NCI-H1417 treated with DMSO at 0.1 percent for 48 hours (cell line): Measurements from ENCODE around the gene PRR36.
A peak's percentile ranks its signal among the peaks of the same experiment; 100 is the strongest.
"Not testable (repeated sequence)": the region's sequence is repeated elsewhere in the genome, so short reads cannot be mapped to it uniquely, and the experiment has no call there.

ENCODE experiments used
- DNase-seq: peaks from one replicate; lab custom pipeline; 2025; lab: John Stamatoyannopoulos, UW

Gene PRR36

DNA sequence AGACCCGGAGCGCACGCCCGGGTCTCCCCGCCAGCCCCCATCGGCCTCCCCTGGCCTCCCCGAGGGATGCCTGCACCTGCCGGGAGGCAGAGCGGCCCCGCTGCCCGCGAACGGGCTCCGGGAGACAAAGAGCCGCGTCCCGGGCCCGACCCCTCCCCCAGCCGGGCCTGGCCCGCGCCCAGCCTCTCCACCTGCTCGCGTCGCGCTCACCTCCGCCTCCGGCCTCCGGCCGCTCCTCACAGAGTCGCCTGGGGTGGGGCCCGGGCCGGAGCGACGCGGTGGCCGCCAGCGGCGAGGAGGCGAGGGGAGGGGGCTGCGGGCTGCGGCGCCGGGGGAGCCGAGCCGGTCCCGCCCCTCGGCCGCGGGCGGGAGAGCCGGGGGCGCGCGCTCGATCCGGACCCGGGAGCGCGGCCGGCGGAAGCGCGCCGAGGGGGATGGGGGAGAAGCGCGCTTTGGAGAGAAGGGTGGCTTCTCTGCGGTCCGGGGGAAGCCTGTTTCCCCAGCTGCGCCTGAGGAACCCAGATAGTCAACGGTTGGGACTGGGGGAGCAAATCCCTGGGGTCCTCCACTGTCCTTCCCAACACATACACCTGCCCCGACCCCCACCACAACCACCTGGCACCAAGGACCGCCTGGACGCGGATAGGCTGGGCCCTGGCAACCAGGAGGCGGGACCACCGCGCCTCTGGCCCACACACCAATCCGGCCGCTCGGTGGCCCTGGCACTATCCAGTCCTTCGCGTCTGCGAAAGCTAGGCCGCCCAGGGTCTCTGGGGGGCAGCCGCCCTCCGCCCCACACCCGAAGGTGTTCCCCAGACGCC lies at the start of gene PRR36:
Gene PRR36 (minus strand): TSS at position 315 of the 821 bp plus-strand sequence. CDS start 701 bp downstream, outside the sequence.
- DNase-seq: peak; percentile 78

DNA sequence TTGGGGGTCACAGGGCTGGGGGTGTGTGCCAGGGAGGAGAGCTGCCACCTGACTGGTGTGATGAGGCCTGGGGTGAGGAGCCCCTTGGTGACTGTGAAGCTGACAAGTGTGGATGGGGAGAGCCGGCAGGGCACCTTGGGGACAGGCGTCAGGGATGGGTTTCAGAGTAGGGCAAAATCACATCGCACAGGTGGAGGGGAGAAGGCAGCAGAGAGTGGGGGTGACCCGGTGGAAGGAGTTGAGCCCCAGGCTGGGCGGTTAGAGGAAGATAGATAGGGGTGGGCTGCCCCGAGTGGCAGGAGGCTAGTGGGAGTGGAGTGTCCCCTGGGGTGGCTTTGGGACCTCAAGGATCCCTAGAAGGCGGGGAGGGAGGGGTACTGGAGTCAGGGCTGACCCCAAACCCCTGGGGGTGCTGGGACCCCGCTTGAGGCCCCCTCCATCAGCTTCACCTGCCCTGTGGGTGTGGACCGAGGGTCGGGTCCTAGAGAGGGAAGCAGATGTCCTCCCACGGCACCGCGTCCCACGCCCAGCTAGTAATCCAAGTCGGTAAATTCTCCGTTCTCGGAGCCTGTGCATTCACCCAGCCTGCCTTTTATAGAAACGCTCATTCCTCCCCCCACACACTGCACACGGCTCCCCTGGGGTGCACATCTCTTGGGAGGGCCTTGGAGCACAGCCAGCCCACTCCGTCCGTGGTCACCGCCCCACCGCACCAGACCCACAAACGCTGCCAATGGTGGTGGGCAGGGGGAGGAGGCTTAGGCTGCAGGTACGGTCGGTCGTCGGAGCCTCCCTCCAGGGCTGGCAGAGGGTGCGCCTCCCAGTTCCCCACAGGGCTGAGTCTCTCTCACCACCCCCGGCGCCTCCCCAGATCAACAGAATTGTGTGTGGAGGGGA lies 49.4 kb upstream of the PRR36 start:
- DNase-seq: no peak

DNA sequence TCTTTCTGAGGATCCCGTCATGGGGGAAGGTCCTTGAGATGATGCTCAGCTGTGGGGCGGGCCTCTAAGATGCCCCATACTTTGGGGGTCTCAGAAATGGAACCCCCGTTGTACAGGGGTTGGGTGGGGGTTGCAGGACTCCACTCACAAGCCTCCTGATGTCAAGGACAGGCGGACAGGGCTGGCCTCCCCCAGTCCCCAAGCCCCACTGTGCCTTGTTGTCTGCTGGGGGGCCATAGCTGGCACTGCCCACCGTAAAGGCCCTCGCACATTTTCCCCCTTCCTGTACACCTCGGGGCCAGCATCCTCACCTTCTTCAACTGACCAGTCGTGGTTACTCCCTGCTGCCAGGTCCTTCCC lies 48.6 kb upstream of the PRR36 start:
- no peak for DNase-seq

DNA sequence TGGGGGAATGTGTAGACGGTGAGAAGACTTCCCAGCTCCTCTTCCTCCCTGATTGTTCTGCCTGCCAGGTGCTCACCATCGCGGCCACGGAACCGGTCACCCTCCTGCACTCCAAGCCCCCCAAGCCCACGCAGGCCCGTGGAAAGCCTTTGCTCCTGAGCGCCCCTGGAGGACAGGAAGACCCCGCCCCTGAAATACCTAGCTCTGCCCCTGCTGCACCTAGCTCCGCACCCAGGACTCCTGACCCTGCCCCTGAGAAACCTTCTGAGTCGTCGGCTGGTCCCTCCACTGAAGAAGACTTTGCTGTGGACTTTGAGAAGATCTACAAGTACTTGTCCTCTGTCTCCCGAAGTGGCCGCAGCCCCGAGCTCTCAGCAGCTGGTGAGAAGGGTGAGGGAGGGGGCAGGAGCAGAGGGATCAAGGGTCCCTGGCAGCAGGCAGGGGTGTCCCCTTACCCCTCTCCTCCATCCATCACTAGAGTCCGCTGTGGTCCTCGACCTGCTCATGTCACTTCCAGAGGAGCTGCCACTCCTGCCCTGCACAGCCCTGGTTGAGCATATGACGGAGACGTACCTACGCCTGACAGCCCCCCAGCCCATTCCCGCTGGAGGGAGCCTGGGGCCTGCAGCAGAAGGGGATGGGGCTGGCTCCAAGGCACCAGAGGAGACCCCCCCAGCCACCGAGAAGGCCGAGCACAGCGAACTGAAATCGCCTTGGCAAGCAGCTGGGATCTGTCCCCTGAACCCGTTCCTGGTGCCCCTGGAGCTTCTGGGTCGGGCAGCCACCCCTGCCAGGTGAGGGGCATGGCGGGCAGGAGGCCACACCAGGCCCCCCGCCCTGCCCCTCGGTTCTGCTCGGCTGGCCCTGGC lies 48.0 kb upstream of the PRR36 start:
- DNase-seq: no peak

DNA sequence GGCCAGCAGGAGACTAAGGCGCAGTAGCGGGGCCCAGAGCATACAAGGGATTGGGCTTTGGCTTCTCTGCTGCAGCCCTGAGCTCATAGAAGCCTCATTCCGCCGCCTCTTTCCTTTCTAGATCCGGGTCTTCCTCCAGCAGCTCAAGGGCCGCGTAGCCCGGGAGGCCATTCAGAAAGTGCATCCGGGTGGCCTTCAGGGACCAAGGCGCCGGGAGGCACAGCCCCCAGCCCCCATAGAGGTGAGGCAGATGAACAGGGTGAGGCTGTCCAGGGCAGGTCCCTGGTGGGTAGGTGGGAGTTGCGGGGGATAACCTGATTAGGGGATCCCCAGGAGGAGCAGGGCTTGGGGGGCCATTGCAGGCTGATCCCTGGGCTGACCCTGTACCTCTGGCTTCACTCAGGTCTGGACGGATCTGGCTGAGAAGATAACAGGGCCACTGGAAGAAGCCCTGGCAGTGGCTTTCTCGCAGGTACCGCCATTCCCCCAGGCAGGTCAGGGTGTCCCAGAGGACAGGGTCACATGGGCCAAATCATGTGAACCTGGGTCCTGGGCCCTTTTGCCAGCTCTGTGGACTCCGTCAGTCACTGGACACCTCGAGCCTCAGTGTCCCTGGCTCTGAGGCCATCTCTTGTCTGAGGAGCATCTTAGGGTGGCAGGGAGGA lies 47.2 kb upstream of the PRR36 start:
- no peak for DNase-seq

DNA sequence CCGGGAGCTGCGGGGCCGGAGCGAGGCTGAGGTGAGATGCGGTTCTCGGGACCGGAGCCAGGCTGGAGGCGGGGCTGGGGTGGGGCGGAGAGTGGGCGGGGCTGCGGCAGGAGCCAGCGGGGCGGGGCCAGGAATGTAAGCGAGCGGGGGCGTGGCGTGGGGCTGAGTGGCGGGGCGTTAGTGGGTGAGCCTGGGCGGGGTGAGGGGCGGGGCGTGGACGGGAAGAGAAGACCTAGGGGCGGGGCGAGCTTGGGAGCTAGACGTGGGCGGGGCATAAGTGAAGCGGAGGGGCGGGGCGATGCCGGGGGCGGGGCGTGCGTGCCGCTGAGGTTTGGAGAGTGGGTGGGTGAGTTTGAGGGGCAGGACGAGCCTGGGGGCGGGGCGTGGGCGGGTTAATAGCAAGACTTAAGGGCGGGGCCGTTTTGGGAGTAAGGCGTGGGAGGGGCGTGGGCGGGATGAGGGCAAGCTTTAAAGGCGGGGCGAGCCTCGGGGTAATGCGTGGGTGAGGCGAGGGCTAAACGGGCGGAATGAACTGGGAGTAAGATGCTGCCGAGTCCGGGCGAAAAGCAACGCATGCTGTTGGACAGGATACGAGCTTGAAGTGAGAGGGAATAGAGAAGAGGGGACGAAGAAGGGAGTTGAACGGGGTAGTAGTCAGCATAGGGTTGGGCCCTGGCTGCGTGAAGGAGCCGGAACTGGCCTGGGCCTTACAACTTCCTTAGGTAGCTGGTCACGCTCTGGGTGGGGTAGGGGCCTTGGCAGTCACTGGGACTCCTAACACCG lies 46.5 kb upstream of the PRR36 start:
- peak; percentile 89 for DNase-seq

DNA sequence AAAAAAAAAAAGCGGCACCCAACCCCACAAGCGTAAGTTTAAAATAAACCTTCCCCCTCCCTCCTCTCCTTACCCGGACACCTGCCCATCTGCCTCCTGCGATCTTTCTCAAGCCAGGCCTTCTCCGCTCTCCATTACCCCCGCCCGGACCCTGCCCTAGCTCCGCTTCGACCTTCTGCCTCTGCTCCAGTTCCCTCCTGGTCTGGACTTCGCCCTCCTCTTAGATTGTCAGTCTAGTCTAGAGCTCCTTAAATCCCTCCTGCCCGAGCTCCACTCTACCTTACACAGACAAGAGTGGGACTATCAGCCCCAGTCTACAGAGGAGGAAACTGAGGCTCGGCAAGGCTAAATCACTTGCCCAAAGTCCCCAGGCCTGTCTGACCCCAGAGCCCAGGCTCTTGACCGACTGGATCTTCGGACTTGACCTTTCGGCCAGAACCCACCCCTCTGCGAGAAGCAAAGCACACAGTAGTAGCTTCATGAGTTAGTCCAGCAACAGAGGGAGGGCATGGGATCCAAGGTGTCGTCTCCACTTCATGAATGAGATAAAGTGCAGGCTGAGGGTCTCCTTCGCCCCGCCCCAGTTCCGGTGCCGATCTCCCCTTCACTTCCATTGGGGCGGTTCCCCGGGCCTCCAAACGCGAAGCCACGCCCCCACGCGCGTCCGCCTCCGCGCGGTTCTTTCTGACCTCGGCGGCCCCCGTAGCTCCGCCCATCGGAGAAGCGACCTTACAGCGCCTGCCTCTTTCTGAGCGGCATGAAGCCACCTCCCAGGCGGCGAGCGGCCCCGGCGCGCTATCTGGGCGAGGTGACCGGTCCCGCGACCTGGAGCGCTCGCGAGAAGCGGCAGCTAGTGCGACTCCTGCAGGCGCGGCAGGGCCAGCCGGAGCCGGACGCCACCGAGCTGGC lies 45.7 kb upstream of the PRR36 start, which contains the start of gene SNAPC2:
Gene SNAPC2 (plus strand): TSS at position 729 of the 909 bp plus-strand sequence. CDS start 29 bp downstream, at position 758.
- DNase-seq: peak; percentile 75

DNA sequence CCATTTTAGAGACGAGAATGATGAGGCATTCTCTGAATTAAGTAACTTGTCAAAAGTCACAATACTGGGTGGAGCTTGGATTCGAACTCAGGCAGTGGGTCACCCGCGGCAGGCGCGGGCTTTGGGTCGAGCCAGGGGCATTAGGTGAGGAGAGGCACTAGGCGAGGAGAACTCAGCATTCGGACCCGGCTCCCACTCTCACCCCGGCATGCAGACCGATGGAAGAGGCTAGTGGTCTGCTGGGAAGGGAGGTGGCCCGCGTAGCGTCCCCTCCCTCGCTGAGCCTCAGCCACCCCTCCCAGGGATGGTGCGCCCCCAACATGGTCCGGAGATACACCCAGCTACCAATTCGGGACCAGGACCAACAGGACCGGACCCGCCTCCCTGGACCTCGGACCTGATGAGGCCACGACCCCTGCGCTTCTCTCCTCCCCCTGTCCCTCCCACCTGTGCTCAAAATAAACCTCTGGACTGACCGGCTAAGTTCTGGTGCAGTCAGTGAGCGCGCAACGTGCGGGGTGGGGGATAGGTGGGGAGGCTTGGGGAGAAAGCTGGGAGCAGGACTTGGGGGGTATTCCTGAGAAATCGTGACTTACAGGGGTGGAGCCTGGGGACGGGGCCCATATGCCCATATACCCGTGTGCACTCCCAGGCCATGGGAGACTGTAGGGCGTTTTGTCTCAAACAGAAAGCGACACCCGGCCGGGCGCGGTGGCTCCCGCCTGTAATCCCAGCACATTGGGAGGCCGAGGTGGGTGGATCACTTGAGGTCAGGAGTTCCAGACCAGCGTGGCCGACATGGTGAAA lies 44.6 kb upstream of the PRR36 start:
- DNase-seq: no peak

DNA sequence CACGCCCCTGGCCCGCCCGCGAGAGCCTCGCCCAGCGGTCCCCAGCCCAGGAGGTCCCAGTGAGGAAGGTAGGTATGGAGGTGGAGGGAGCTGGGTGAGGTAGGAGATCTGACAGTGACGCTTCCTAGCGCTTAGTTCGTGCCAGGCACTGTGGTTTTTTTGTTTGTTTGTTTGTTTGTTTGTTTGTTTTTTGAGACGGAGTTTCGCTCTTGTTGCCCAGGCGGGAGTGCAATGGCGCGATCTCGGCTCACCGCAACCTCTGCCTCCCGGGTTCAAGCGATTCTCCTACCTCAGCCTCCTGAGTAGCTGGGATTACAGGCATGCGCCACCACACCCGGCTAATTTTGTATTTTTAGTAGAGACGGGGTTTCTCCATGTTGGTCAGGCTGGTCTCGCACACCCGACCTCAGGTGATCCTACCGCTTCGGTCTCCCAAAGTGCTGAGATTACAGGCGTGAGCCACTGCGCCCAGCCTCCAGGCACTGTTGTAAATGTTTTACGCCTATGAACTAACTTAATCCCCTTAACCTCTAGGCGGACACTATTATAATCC lies 43.9 kb upstream of the PRR36 start:
- not testable (repeated sequence) for DNase-seq

DNA sequence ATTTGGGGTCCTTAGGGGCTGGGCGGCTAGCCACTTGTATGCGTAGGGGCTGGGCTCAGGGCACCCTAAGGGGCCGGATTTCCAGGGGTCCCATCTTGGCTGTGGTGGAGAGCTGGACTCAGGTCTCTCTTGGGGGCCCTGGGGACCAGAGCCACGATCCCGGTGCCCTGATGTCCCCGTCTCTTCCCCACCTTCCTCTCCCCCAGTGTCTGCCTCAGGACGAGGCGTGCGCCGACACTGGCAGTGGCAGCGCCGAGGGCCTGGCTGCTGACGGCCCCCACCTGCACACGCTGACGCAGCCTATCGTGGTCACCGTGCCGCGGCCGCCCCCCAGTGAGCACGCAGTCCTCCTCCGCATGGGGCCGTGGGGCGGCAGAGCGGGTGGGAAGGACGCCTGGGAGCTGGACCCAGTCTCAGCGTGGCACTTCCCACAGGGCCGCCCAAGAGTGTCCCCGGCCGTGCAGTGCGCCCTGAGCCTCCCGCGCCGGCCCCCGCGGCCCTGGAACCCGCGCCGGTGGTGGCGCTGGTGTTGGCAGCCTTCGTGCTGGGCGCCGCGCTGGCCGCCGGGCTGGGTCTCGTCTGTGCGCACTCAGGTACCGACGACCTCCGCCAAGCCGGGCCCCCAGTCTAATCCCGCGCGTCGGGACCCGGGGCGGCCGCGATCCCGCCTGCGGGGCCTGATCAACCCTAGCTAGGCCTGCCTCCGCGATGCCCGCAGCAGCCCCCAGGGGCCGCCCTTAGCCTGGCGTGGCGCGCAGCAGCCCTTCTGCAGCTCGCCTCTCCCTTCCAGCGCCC lies 43.3 kb upstream of the PRR36 start:
- no peak for DNase-seq

DNA sequence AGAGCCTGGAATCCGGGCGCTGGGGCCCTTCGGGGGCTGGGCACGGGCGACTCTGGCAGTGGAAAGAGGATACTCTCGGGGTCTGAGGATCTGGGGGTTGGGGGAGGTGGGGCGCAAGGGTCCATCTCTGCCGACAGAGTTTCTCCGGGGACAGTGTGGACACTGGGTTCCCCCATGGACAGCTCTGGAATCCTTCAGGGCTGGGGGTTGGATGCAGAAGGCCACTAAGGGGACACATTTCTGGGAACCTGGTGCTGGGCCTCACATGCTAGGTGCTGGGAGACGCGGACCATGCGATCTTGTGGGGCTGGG lies 42.7 kb upstream of the PRR36 start:
- DNase-seq: no peak

DNA sequence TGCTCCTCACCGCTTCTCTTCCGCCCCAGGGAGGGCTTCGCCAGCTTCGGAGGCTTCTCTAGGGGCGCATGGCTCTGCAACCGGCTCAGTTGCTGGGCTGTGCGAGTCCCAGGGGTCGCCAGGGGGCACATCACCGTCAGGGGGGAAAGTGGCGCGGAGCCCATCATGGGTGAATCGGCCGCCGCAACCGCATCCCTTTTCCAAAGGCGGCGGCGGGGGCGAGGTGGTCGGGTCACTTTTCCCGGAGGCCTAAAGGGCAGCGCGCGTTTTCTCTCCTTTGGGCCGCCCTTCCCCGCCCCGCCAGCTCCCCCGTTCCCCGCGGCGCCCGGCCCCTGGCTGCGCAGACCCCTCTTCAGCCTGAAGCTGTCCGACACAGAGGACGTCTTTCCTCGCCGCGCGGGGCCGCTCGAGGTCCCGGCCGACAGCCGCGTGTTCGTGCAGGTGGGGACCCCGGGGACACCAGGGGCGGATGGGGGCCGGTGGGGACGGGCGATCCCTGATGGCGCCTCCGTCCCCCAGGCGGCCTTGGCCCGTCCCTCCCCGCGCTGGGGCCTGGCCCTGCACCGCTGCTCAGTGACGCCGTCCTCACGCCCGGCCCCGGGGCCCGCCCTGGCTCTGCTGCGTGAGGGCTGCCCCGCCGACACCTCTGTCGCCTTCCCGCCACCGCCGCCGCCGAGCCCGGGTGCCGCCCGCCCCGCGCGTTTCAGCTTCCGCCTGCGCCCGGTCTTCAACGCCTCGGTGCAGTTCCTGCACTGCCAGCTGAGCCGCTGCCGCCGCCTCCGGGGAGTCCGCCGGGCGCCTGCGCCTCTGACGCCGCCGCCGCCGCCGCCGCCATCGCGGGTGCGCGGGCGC lies 42.1 kb upstream of the PRR36 start:
- DNase-seq: no peak

DNA sequence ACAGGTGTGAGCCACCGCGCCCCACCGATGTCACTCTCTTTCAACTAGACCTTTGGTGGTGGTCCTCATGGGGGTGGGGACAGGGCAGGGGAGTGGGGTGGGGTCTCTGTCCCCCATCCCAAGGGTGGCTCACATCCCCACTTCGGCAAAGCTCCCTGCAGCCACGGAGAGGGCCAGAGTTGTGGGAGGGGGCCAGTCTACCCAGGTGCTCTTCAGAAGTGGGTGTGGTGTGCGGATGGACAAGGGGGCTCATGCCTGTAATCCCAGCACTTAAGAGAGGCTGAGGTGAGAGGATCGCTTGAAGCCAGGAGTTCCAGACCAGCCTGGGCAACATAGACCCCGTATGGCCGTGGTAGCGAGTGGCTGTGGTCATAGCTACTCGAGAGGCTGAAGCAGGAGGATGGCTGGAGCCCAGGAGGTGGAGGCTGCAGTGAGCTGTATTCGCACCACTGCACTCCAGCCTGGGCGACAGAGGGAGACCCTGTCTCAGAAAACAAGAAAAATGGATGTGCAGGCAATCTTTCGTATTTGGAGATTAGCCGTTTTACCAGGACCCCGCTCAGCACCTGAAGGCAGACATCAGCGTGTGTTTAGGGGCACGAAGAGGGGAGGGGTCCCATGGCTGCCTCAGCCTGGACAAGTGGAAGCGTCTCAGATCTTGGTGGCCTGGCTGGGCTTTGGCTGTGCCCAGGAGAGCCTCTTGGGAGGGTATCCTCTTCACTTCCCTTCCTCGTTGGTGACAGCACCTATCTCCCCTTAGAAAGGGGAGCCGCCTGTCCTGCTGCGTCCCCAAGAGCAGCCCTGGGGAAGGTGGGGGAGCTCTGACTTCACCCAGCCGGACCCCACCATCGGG lies 41.3 kb upstream of the PRR36 start:
- DNase-seq: no peak

DNA sequence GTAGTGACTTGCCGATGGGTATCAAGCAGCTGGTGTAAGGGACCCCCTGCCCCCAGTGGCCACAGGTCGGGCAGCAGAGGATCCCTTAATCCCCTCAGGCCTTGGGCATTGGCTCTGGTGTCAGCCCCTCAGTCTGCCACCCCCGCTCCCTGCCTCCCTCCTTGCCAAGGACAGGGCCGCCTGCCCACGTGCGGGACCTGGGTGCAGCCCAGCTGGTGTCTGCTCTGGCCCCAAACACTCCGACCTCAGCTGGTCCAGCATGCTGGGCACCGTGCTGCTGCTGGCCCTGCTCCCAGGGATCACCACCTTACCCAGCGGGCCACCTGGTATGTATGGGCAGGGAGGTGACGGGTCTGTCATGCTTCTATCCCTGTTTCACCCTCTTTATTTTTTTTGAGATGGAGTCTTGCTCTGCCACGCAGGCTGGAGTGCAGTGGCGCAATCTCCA lies 40.4 kb upstream of the PRR36 start, which contains the start of gene TGFBR3L:
Gene TGFBR3L (plus strand): TSS at position 233 of the 448 bp plus-strand sequence.
- no peak for DNase-seq

DNA sequence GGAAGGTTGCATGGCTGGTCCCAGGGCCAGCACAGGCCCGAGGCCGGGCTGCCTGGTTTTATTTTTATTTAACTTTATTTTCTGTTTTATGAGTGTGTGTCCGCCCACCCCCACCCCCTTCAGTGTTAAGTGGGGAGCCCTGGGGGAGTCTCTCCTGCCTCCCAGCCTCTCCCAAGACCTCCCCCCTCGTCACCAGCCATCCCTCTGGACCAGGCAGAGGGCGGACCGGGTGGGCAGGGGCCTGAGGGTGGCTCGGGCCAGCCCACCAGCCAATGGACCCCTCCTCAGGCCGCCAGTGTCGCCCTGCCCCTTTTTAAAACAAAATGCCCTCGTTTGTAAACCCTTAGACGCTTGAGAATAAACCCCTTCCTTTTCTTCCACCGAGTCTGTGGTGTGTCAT lies 39.9 kb upstream of the PRR36 start:
- DNase-seq: no peak

DNA sequence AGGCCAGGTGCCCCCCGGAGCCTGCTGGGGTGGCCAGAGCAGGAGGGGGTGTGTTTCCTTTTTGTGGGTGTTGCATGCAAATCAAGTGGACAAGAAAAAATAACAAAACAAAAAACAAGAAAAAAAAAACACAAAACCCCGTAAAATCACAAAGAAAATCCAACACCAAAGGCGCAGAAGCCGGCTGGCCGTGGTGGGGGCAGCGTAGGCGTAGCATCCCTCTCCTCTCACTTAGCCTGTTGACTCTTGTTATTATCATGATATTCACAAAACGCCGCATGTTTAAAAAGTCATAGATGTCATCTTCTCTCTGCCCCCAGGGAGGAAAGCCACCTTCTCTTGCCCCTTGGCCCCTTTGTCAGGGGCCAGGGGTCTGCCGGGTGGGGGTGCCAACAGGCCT lies 39.5 kb upstream of the PRR36 start:
- no peak for DNase-seq
